HG03039 (cell line): ENCODE data around the gene DDT.
"Not testable (repeated sequence)": the region's sequence is repeated elsewhere in the genome, so short reads cannot be mapped to it uniquely, and the experiment has no call there.

ENCODE experiments used
- ATAC-seq: cut with Tn5 transposase; IDR thresholded peaks from one replicate; pipeline ENCODE4 v1.9.1; 2021; ENCODE audit warnings: mild to moderate bottlenecking, moderate library complexity; ENCODE audit not compliant: unreplicated experiment

Gene DDT

GRCh38 chr22:23993080-23993479 is 18.8 kb upstream of the DDT start:
- not testable (repeated sequence) for ATAC-seq

GRCh38 chr22:23989583-23990244 is 15.5 kb upstream of the DDT start:
- not testable (repeated sequence) for ATAC-seq

- ATAC-seq = not testable (repeated sequence)
Observed at GRCh38 chr22:23986538-23987178, 12.4 kb upstream of the DDT start.

GRCh38 chr22:23986089-23986488 is 11.8 kb upstream of the DDT start:
- ATAC-seq = not testable (repeated sequence)

DNA sequence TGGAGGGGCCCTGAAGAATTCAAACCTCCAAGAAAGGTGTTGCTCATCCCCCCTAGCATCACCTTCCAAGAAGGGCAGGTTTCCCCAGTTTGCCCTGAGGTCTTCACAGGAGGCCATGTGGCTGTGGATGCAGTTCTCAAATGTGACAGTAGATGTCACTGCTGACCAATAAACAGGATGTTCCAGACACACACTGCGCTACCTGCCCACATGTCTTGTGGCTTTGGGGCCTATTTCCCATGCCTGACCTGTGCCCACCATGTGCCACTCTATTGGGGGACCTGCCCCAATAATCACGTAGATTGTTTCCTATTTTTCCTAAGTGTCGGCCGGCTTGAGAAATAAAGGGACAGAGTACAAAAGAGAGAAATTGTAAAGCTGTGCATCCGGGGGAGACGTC is 10.2 kb upstream of the DDT start:
- no peak for ATAC-seq

DNA sequence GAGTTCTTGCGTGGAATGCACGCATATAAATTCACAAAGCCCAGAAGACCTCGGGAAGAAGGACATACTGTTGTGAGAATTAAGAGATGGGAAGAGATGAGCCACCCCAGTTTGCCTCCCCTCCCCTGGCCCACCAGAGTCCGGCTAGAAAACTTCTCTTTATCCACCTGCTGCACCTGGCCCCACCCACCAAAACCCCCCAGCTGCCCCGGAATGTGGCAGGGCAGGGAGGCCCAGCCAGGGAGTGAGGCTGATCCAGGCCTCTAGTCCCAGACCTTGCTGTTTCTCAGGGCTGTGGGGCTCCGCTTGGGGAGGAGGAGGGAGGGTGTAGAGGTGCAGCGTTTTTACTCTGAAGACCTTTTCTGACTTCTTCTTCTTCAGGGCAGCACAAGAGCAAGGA is 6.3 kb upstream of the DDT start:
- ATAC-seq = not testable (repeated sequence)

GRCh38 chr22:23979557-23980240 is 5.5 kb upstream of the DDT start, which contains the start of gene GSTT2:
GSTT2 (plus strand) TSS chr22:23980134.
- ATAC-seq = not testable (repeated sequence)

GRCh38 chr22:23977304-23977703 is 3.1 kb upstream of the DDT start:
- ATAC-seq = not testable (repeated sequence)

DNA sequence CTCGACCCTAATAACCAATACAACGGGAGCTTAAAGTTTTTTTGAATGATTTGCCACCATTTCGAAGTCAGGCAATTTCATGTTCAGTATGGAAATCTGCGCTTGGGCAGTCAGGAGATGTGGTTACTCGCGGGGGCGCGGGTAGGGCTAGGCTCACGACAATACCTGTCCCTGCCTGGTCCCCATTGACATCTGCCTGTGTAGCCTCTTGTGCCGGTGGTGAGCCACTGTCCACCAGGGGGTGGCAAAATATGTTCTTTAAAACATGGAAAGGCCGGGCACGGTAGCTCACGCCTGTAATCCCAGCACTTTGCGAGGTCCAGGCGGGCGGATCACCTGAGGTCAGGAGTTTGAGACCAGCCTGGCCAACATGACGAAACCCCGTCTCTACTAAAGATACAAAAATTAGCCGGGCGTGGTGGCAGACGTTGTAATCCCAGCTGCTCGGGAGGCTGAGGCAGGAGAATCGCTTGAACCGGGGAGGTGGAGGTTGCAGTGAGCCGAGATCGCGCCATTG is 653 bp upstream of the DDT start:
- not testable (repeated sequence) for ATAC-seq

GRCh38 chr22:23971927-23972326 is 2.3 kb downstream of the DDT start:
- not testable (repeated sequence) for ATAC-seq

GRCh38 chr22:23970816-23971486 is 3.3 kb downstream of the DDT start:
- ATAC-seq = no peak

- ATAC-seq = no peak
Observed at GRCh38 chr22:23970201-23970641, 4.0 kb downstream of the DDT start.

GRCh38 chr22:23969071-23969470 is 5.2 kb downstream of the DDT start:
- ATAC-seq = no peak

GRCh38 chr22:23966568-23966967 is 7.7 kb downstream of the DDT start, which contains the start of gene DDTL:
DDTL (plus strand) TSS chr22:23966888; CDS start chr22:23966915, 27 bp downstream.
- ATAC-seq = peak; percentile 81

DNA sequence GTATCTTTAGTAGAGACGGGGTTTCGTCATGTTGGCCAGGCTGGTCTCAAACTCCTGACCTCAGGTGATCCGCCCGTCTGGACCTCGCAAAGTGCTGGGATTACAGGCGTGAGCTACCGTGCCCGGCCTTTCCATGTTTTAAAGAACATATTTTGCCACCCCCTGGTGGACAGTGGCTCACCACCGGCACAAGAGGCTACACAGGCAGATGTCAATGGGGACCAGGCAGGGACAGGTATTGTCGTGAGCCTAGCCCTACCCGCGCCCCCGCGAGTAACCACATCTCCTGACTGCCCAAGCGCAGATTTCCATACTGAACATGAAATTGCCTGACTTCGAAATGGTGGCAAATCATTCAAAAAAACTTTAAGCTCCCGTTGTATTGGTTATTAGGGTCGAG is 8.1 kb downstream of the DDT start:
- not testable (repeated sequence) for ATAC-seq

DNA sequence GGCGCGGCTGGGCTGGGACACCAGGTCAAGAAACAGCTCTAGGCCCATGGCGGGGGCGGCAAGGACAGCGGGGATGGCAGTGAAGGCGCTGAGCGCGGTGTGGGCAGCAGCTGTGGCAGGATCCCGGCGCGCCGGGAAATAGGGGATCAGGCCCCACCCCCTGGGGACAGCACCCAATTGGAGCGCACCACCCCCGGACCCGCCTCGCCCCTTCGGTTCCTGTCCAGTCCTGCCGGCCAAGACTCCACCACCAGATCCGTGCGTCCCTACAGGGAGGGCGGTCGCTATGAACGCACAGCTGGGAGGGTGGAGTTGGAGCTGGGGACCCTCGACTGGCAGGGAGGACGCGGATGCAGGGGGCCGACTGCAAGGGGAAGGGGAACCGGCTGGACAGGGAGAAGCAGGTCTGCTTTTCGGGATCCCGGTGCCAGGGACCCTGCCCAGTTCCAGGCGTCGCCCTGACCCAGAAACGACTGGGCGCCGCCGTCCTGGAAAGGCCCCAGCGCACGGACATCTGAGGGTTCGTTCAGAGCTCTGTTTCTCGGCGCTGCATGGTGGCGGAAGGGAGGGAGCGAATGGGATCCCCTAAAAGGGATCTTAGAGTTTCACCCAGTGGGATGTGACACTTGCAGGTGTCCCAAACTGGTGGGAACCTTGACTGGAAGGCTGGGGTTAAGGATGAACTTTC is 13.0 kb downstream of the DDT start, which contains the start of gene GSTT2B:
GSTT2B (minus strand) TSS at position 112 of the 688 bp plus-strand sequence; CDS start at position 48, 64 bp downstream.
- not testable (repeated sequence) for ATAC-seq

- ATAC-seq = peak; percentile 45
Observed at GRCh38 chr22:23956301-23956900, 17.8 kb downstream of the DDT start.

GRCh38 chr22:23955886-23956285 is 18.4 kb downstream of the DDT start:
- ATAC-seq = not testable (repeated sequence)

DNA sequence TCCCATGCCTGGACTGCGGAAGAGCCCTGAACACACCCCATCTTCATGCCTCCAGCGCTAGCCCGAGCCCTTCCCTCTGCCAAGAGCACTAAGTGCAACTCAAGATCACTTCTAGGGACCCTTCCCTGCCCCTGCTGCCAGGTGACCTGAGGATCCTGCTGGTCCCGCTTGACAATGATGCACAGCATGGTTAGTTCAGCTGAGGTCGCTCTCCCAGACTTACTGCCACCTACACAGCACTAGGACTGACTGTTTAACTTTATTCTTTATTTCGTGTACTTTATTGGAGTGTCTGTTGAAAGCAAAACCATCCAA is 19.3 kb downstream of the DDT start:
- ATAC-seq = not testable (repeated sequence)
